ENCODE measurements around the gene MARCO. TPM values are rescaled to one million over a fixed set of nuclear protein-coding genes. Genes with fewer than 3 reads are reported as not detected.

The MARCO gene
- total RNA-seq, 1 experiment from 2014 or later = not detected

- TF ChIP-seq CTCF (conservative IDR thresholded peaks at IDR 0.05) = no peak
- no CpG with 5 or more reads among the region's 9 CpGs for WGBS (ENCODE audit: extremely low coverage, insufficient read length, low lambda C conversion rate)
Observed at GRCh38 chr2:118914721-118915453, 27.1 kb upstream of the MARCO start.

More at GRCh38 chr2:118914721-118915453, 27.1 kb upstream of the MARCO start:
- H3K79me1 ChIP-seq (ENCODE audit: insufficient read depth, low read depth, low read length, poor library complexity, severe bottlenecking) = no peaks in the 10 kb centered on the region
- no peaks in the 10 kb centered on the region for H3K4me1 Mint-ChIP-seq
- H3K27me3 ChIP-seq (ENCODE audit: insufficient read depth, low read length) = no peaks in the 10 kb centered on the region
- no peak overlapping the region for H4K5ac ChIP-seq (ENCODE audit: insufficient read length, low read depth, low read length)
- H3K9me3 Mint-ChIP-seq = no peaks in the 10 kb centered on the region; a peak in 1 of 5 replicates
- H2BK20ac ChIP-seq (ENCODE audit: low read depth, low read length, poor library complexity, severe bottlenecking) = no peak overlapping the region
- no peak overlapping the region for H3K27ac ChIP-seq (ENCODE audit: insufficient read length, low read depth, low read length)
- no peak overlapping the region for H3K4me2 ChIP-seq (ENCODE audit: insufficient read depth, insufficient read length, low read length)
- no peaks in the 10 kb centered on the region for H3K23me2 ChIP-seq (ENCODE audit: insufficient read length, low read depth, low read length, poor library complexity, severe bottlenecking)
- H2BK12ac ChIP-seq (ENCODE audit: insufficient read length, low read depth, low read length) = no peak overlapping the region
- no peaks in the 10 kb centered on the region for H3K36me3 Mint-ChIP-seq (ENCODE audit: insufficient read depth in 1 of 3, low read depth in 3 of 3)
- no peaks in the 10 kb centered on the region for H3K4me1 ChIP-seq (ENCODE audit: insufficient read depth, low read length)
- H3K4ac ChIP-seq (ENCODE audit: low read depth, low read length) = no peak overlapping the region
- no peak overlapping the region for H4K91ac ChIP-seq (ENCODE audit: insufficient read length, low read depth, low read length)
- no peak overlapping the region for H2BK120ac ChIP-seq (ENCODE audit: low read depth, low read length, poor library complexity, severe bottlenecking)
- H3K4me3 Mint-ChIP-seq = no peak overlapping the region
- no peak for DNase-seq
- no peak overlapping the region for H3K14ac ChIP-seq (ENCODE audit: insufficient read depth, low read length)
- no peaks in the 10 kb centered on the region for H3K79me2 ChIP-seq (ENCODE audit: insufficient read depth, low read length)
- H3K23ac ChIP-seq (ENCODE audit: insufficient read length, low read depth, low read length) = no peak overlapping the region
- H3K56ac ChIP-seq (ENCODE audit: insufficient read length, low read depth, low read length) = no peak overlapping the region
- no peak overlapping the region for H3K18ac ChIP-seq (ENCODE audit: insufficient read length, low read depth, low read length)
- no peaks in the 10 kb centered on the region for H4K20me1 ChIP-seq (ENCODE audit: control insufficient read depth, insufficient read depth, insufficient read length)
- H2BK5ac ChIP-seq (ENCODE audit: insufficient read length, low read length) = no peak overlapping the region
- H3K27me3 Mint-ChIP-seq (ENCODE audit: low read depth) = peaks cover 22% of the 10 kb centered on the region
- H3K9me3 ChIP-seq (ENCODE audit: control insufficient read depth, low read depth, low read length) = no peaks in the 10 kb centered on the region
- H3T11ph ChIP-seq (ENCODE audit: low read length) = no peak overlapping the region
- H2BK15ac ChIP-seq (ENCODE audit: low read depth, low read length) = no peak overlapping the region
- H2AK5ac ChIP-seq (ENCODE audit: insufficient read length, low read length) = no peak overlapping the region
- no peak overlapping the region for H2AFZ ChIP-seq (ENCODE audit: low read length)
- no peak overlapping the region for H3K9ac ChIP-seq (ENCODE audit: extremely low read depth, insufficient read length, low read length)
- H4K8ac ChIP-seq (replicated peaks; ENCODE audit: insufficient read length, low read depth, low read length) = no peak overlapping the region
- H3K27ac Mint-ChIP-seq = no peak overlapping the region
